GM12878 (cell line): ENCODE data around the gene HEATR9.

Experiments
- BCLAF1 ChIP-seq: fragments of 450-650 bp; IDR thresholded peaks from 2 replicates; pipeline ENCODE4 v1.6.1; 2017; ENCODE audit warnings: antibody characterized with exemption, mild to moderate bottlenecking, moderate library complexity
- EGR1 ChIP-seq, 2 experiments: IDR thresholded peaks; 1 replicate in 1 of 2; 2 replicates in 1 of 2; pipeline ENCODE4 v1.6.1; 2011 to 2012; ENCODE audit warnings: low read depth in 2 of 2, low read length in 2 of 2, borderline replicate concordance in 1 of 2, mild to moderate bottlenecking in 1 of 2, moderate library complexity in 1 of 2
- EP300 ChIP-seq, 2 experiments: fragments of 150-350 bp in 1 of 2; IDR thresholded peaks; 2 replicates each; pipeline ENCODE4 v1.6.1; 2011 to 2012; ENCODE audit warnings: low read depth in 2 of 2, low read length in 2 of 2, borderline replicate concordance in 1 of 2, improper control_type of control experiment in 1 of 2, inconsistent platforms in 1 of 2; ENCODE audit not compliant: control insufficient read depth in 1 of 2
- IRF3 ChIP-seq: fragments of 450-650 bp; IDR thresholded peaks from 2 replicates; pipeline ENCODE4 v1.6.1; 2014; ENCODE audit warnings: mild to moderate bottlenecking
- MXI1 ChIP-seq: fragments of 150-350 bp; IDR thresholded peaks from 2 replicates; pipeline ENCODE4 v1.6.1; 2011; ENCODE audit warnings: low read depth, mild to moderate bottlenecking, inconsistent platforms, low read length, improper control_type of control experiment
- POLR2A ChIP-seq: IDR thresholded peaks from 2 replicates; pipeline ENCODE4 v1.6.1; 2011; ENCODE audit warnings: low read depth, mild to moderate bottlenecking, low read length
- REST ChIP-seq: IDR thresholded peaks from 2 replicates; pipeline ENCODE4 v1.6.1; 2012; ENCODE audit warnings: mild to moderate bottlenecking, low read depth, low read length
- TARDBP ChIP-seq: IDR thresholded peaks from 2 replicates; pipeline ENCODE4 v1.6.1; 2016; ENCODE audit warnings: borderline replicate concordance

- TF ChIP-seq BCLAF1 (no peak), EP300 (IDR thresholded peaks at IDR 0.05; ENCODE audit: borderline replicate concordance in 1 of 2, control insufficient read depth in 1 of 2, low read depth in 2 of 2, low read length in 2 of 2) (no peak), MXI1 (no peak), REST (no peak), IRF3 (no peak), TARDBP (no peak), EGR1 (IDR thresholded peaks at IDR 0.05; ENCODE audit: borderline replicate concordance in 1 of 2, low read depth in 2 of 2, low read length in 2 of 2) (no peak), POLR2A (no peak)
Observed at GRCh38 chr17:35901631-35902175, 33.0 kb upstream of the HEATR9 start.
